ENCODE measurements around the gene ARID1A.
A peak's percentile ranks its signal among the peaks of the same experiment; 100 is the strongest.

ARID1A gene

GRCh38 chr1:26750428-26750827 is 54.6 kb downstream of the ARID1A start:
- Histone ChIP-seq H3K9me2 (replicated peaks; ENCODE audit: low read depth, low read length) (no peaks in the 10 kb centered on the region), H4K20me1 (ENCODE audit: insufficient read depth, low read length, poor library complexity, severe bottlenecking) (peaks cover 89% of the 10 kb centered on the region), H3F3A (ENCODE audit: low read depth) (no peaks in the 10 kb centered on the region), H3K4me3 (ENCODE audit: low read length, poor library complexity, severe bottlenecking) (no peak overlapping the region), H2AFZ (ENCODE audit: low read length) (no peak overlapping the region), H3K79me2 (ENCODE audit: insufficient read depth, low read length) (peaks cover 98% of the 10 kb centered on the region), H3K27me3 (ENCODE audit: insufficient read depth, low read length, poor library complexity, severe bottlenecking) (no peaks in the 10 kb centered on the region), H3K9ac (ENCODE audit: low read depth, low read length, poor library complexity, severe bottlenecking) (no peak overlapping the region), H3K4me2 (ENCODE audit: low read depth, low read length, poor library complexity, severe bottlenecking) (no peak overlapping the region), H3K9me3 (ENCODE audit: insufficient read depth, low read depth, low read length) (no peaks in the 10 kb centered on the region), H3K36me3 (ENCODE audit: insufficient read depth, low read length) (peaks cover 91% of the 10 kb centered on the region), H3K4me1 (ENCODE audit: insufficient read depth, low read length, poor library complexity, severe bottlenecking) (no peaks in the 10 kb centered on the region)
- TF ChIP-seq CTCF (conservative IDR thresholded peaks at IDR 0.05; ENCODE audit: low read length) (0 out of 2 replicates have a peak, but pooled peaks have one; percentile 17), EZH2phosphoT487 (IDR thresholded peaks at IDR 0.05; ENCODE audit: borderline replicate concordance) (no peak)

DNA sequence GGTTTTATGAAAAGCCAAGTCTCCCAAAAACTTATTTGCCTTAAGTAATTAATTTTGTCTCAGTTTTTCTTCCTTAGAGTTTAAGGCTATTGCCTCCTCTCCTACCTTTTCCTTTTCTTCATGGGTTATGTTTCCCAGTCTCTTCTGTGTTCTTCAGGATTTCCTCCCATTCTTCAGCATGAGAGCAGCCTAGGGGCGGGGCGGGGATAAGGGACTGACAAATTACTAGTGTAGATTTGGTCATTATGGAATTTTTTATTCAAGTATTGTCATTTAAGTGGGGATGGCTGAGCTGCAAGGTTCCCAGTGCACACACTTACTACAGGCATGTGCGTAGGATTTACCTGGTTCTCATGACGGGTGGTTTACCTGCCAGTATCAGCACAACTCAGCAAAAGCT is 56.7 kb downstream of the ARID1A start:
- Histone ChIP-seq H3K4me1 (ENCODE audit: insufficient read depth, low read length, poor library complexity, severe bottlenecking) (no peaks in the 10 kb centered on the region), H3K4me2 (ENCODE audit: low read depth, low read length, poor library complexity, severe bottlenecking) (no peak overlapping the region), H3K27me3 (ENCODE audit: insufficient read depth, low read length, poor library complexity, severe bottlenecking) (no peaks in the 10 kb centered on the region), H2AFZ (ENCODE audit: low read length) (no peak overlapping the region), H3K4me3 (ENCODE audit: low read length, poor library complexity, severe bottlenecking) (no peak overlapping the region), H3K9me2 (replicated peaks; ENCODE audit: low read depth, low read length) (no peaks in the 10 kb centered on the region), H3K9ac (ENCODE audit: low read depth, low read length, poor library complexity, severe bottlenecking) (no peak overlapping the region), H3K79me2 (ENCODE audit: insufficient read depth, low read length) (peaks cover 97% of the 10 kb centered on the region), H3K9me3 (ENCODE audit: insufficient read depth, low read depth, low read length) (no peaks in the 10 kb centered on the region), H3F3A (ENCODE audit: low read depth) (no peaks in the 10 kb centered on the region), H4K20me1 (ENCODE audit: insufficient read depth, low read length, poor library complexity, severe bottlenecking) (peaks cover 76% of the 10 kb centered on the region), H3K36me3 (ENCODE audit: insufficient read depth, low read length) (peaks cover 84% of the 10 kb centered on the region)
- TF ChIP-seq EZH2phosphoT487 (IDR thresholded peaks at IDR 0.05; ENCODE audit: borderline replicate concordance): no peak
- no peak for TF ChIP-seq CTCF (conservative IDR thresholded peaks at IDR 0.05; ENCODE audit: low read length)

GRCh38 chr1:26754086-26754874 is 58.5 kb downstream of the ARID1A start:
- Histone ChIP-seq H3K4me3 (ENCODE audit: low read length, poor library complexity, severe bottlenecking) (no peak overlapping the region), H2AFZ (ENCODE audit: low read length) (no peak overlapping the region), H3K9me2 (replicated peaks; ENCODE audit: low read depth, low read length) (no peaks in the 10 kb centered on the region), H3K9me3 (ENCODE audit: insufficient read depth, low read depth, low read length) (no peaks in the 10 kb centered on the region), H4K20me1 (ENCODE audit: insufficient read depth, low read length, poor library complexity, severe bottlenecking) (peaks cover 84% of the 10 kb centered on the region), H3K4me2 (ENCODE audit: low read depth, low read length, poor library complexity, severe bottlenecking) (no peak overlapping the region), H3K27me3 (ENCODE audit: insufficient read depth, low read length, poor library complexity, severe bottlenecking) (no peaks in the 10 kb centered on the region), H3F3A (ENCODE audit: low read depth) (no peaks in the 10 kb centered on the region), H3K36me3 (ENCODE audit: insufficient read depth, low read length) (peaks cover 90% of the 10 kb centered on the region), H3K79me2 (ENCODE audit: insufficient read depth, low read length) (peaks cover 99% of the 10 kb centered on the region), H3K4me1 (ENCODE audit: insufficient read depth, low read length, poor library complexity, severe bottlenecking) (no peaks in the 10 kb centered on the region), H3K9ac (ENCODE audit: low read depth, low read length, poor library complexity, severe bottlenecking) (no peak overlapping the region)
- no peak for TF ChIP-seq CTCF (conservative IDR thresholded peaks at IDR 0.05; ENCODE audit: low read length)
- TF ChIP-seq EZH2phosphoT487 (IDR thresholded peaks at IDR 0.05; ENCODE audit: borderline replicate concordance): no peak
